H1 (cell line): ENCODE measurements around the gene CCDC28B. TPM values are rescaled to one million over a fixed set of nuclear protein-coding genes. Genes with fewer than 3 reads are reported as not detected.
A peak's percentile ranks its signal among the peaks of the same experiment; 100 is the strongest.

Source experiments
- CTCF ChIA-PET: fragments of 300-600 bp; sonication (Branson Sonifier 250); formaldehyde crosslinking; loops from one replicate; lab custom pipeline; 2021; ENCODE audit not compliant: partially characterized antibody; lab: Charles Lee
- POLR2A ChIA-PET: fragments of 300-600 bp; sonication (Branson Sonifier 250); formaldehyde crosslinking; loops from one replicate; lab custom pipeline; 2021; ENCODE audit warnings: inconsistent platforms; ENCODE audit not compliant: partially characterized antibody; lab: Charles Lee
- DNase-seq, 2 experiments: peaks; one replicate each; pipeline versions ENCODE4 v3.0.0 to v3.0.0-alpha.2; 2010 to 2022; ENCODE audit warnings: low spot score in 2 of 2, low read depth in 1 of 2, mixed read lengths in 1 of 2
- FAIRE-seq: peaks from 2 replicates; lab custom pipeline; 2011; peaks lifted over from hg19 to GRCh38; lab: Jason Lieb, UNC
- H2AFZ ChIP-seq: 2 replicates; pipeline ENCODE4 v1.8.1; 2012; ENCODE audit warnings: low read length, inconsistent platforms
- H2AK5ac ChIP-seq: 2 replicates; pipeline ENCODE4 v1.6.1; 2013; ENCODE audit warnings: low read depth, low read length
- H2BK120ac ChIP-seq: replicated peaks from 2 replicates; pipeline ENCODE3; 2013; ENCODE audit warnings: low read depth, low read length, inconsistent platforms
- H2BK12ac ChIP-seq: 2 replicates; pipeline ENCODE4 v1.6.1; 2013; ENCODE audit warnings: low read depth, low read length
- H2BK15ac ChIP-seq: 2 replicates; pipeline ENCODE4 v1.6.1; 2013; ENCODE audit warnings: low read length
- H2BK20ac ChIP-seq: 2 replicates; pipeline ENCODE4 v1.6.1; 2013; ENCODE audit warnings: low read length
- H2BK5ac ChIP-seq: 2 replicates; pipeline ENCODE4 v1.6.1; 2013; ENCODE audit warnings: low read depth, low read length
- H3K14ac ChIP-seq: 2 replicates; pipeline ENCODE4 v1.6.1; 2013; ENCODE audit warnings: inconsistent platforms; ENCODE audit not compliant: insufficient read length
- H3K18ac ChIP-seq: 2 replicates; pipeline ENCODE4 v1.6.1; 2013; ENCODE audit warnings: low read length; ENCODE audit errors: extremely low read depth
- H3K23ac ChIP-seq: 2 replicates; pipeline ENCODE4 v1.6.1; 2013; ENCODE audit warnings: inconsistent platforms; ENCODE audit not compliant: insufficient read length
- H3K23me2 ChIP-seq: 2 replicates; pipeline ENCODE4 v1.6.1; 2013; ENCODE audit warnings: low read depth, low read length
- H3K27ac ChIP-seq: 2 replicates; pipeline ENCODE4 v1.6.1; 2011; ENCODE audit warnings: low read depth, low read length, inconsistent platforms
- H3K27me3 ChIP-seq, 4 experiments: replicated peaks in 1 of 4; 1 replicate in 1 of 4; 2 replicates in 3 of 4; pipeline versions ENCODE4 v1.6.1 to v1.8.1; 2011 to 2013; ENCODE audit warnings: low read length in 3 of 4, mild to moderate bottlenecking in 3 of 4, inconsistent platforms in 2 of 4, mixed read lengths in 2 of 4, moderate library complexity in 1 of 4; ENCODE audit not compliant: control insufficient read depth in 3 of 4, insufficient read depth in 3 of 4; ENCODE audit errors: extremely low read depth in 1 of 4
- H3K36me3 ChIP-seq, 4 experiments: 2 replicates each; pipeline versions ENCODE4 v1.6.1 to v1.8.1; 2011 to 2013; ENCODE audit warnings: mild to moderate bottlenecking in 4 of 4, low read length in 3 of 4, moderate library complexity in 2 of 4, control low read depth in 1 of 4, inconsistent platforms in 1 of 4; ENCODE audit not compliant: insufficient read depth in 4 of 4, control insufficient read depth in 2 of 4
- H3K4ac ChIP-seq: replicated peaks from 2 replicates; pipeline ENCODE3; 2013; ENCODE audit warnings: low read length, low read depth, mixed read lengths, inconsistent platforms; ENCODE audit not compliant: insufficient read length
- H3K4me1 ChIP-seq, 4 experiments: replicated peaks in 1 of 4; 1 replicate in 1 of 4; 2 replicates in 3 of 4; pipeline versions ENCODE4 v1.6.1 to v1.8.1; 2011 to 2013; ENCODE audit warnings: low read length in 3 of 4, inconsistent platforms in 2 of 4, mixed read lengths in 1 of 4; ENCODE audit not compliant: insufficient read depth in 4 of 4, control insufficient read depth in 3 of 4
- H3K4me2 ChIP-seq, 2 experiments: 2 replicates each; pipeline versions ENCODE4 v1.6.1 to v1.8.1; 2011 to 2013; ENCODE audit warnings: low read depth in 2 of 2, low read length in 2 of 2, control low read depth in 1 of 2, inconsistent platforms in 1 of 2, mild to moderate bottlenecking in 1 of 2; ENCODE audit not compliant: insufficient read depth in 1 of 2
- H3K4me3 ChIP-seq, 4 experiments: fragments of 200-600, 300-600 bp in 1 of 4; sonication (generic), shearing (Covaris generic), sonication (Bioruptor Twin) in 1 of 4; 2 replicates each; pipeline versions ENCODE4 v1.5.1 to v1.8.1; 2011 to 2016; ENCODE audit warnings: low read length in 4 of 4, low read depth in 3 of 4, control low read depth in 2 of 4, inconsistent platforms in 2 of 4, mild to moderate bottlenecking in 2 of 4, mixed read lengths in 1 of 4, moderate library complexity in 1 of 4; ENCODE audit not compliant: insufficient read depth in 2 of 4; ENCODE audit errors: extremely low read depth in 1 of 4
- H3K56ac ChIP-seq: replicated peaks from 2 replicates; pipeline ENCODE3; 2013; ENCODE audit warnings: low read depth, mild to moderate bottlenecking, mixed read lengths, low read length, inconsistent platforms; ENCODE audit not compliant: insufficient read length
- H3K79me1 ChIP-seq: 2 replicates; pipeline ENCODE4 v1.6.1; 2013; ENCODE audit warnings: low read depth, low read length, control low read depth
- H3K79me2 ChIP-seq, 2 experiments: 2 replicates each; pipeline versions ENCODE4 v1.6.1 to v1.8.1; 2012 to 2013; ENCODE audit warnings: low read length in 2 of 2, mild to moderate bottlenecking in 2 of 2, inconsistent platforms in 1 of 2; ENCODE audit not compliant: insufficient read depth in 2 of 2, control insufficient read depth in 1 of 2
- H3K9ac ChIP-seq, 4 experiments: replicated peaks in 1 of 4; 1 replicate in 1 of 4; 2 replicates in 3 of 4; pipeline versions ENCODE4 v1.6.1 to v1.8.1; 2011 to 2013; ENCODE audit warnings: low read depth in 3 of 4, low read length in 3 of 4, control low read depth in 2 of 4, mild to moderate bottlenecking in 2 of 4, moderate library complexity in 2 of 4, inconsistent platforms in 1 of 4; ENCODE audit errors: extremely low read depth in 1 of 4
- H3K9me3 ChIP-seq, 2 experiments: 2 replicates each; pipeline versions ENCODE4 v1.6.1 to v1.8.1; 2012 to 2013; ENCODE audit warnings: mild to moderate bottlenecking in 2 of 2, moderate library complexity in 2 of 2, control low read depth in 1 of 2, inconsistent platforms in 1 of 2, low read depth in 1 of 2, low read length in 1 of 2, mixed read lengths in 1 of 2; ENCODE audit not compliant: insufficient read depth in 2 of 2
- H4K20me1 ChIP-seq, 2 experiments: replicated peaks in 1 of 2; 2 replicates each; pipeline versions ENCODE3 to v1.8.1; 2011 to 2013; ENCODE audit warnings: inconsistent platforms in 2 of 2, low read length in 2 of 2, mild to moderate bottlenecking in 1 of 2; ENCODE audit not compliant: insufficient read depth in 2 of 2, control insufficient read depth in 1 of 2
- H4K5ac ChIP-seq: 2 replicates; pipeline ENCODE4 v1.6.1; 2013; ENCODE audit warnings: low read length, low read depth, mixed read lengths, inconsistent platforms; ENCODE audit not compliant: insufficient read length
- H4K8ac ChIP-seq: 2 replicates; pipeline ENCODE4 v1.8.0; 2013; ENCODE audit warnings: mild to moderate bottlenecking, moderate library complexity, low read length, inconsistent platforms; ENCODE audit not compliant: insufficient read depth; ENCODE audit errors: extremely low read depth
- H4K91ac ChIP-seq: replicated peaks from 2 replicates; pipeline ENCODE3; 2013; ENCODE audit warnings: low read length, mixed read lengths, inconsistent platforms; ENCODE audit not compliant: insufficient read length
- CTBP2 ChIP-seq: IDR thresholded peaks from 2 replicates; pipeline ENCODE4 v1.7.0; 2011; ENCODE audit warnings: borderline replicate concordance, mild to moderate bottlenecking, moderate library complexity, mixed read lengths, low read length; ENCODE audit not compliant: insufficient read depth, insufficient read length
- HDAC6 ChIP-seq: IDR thresholded peaks from one replicate; pipeline ENCODE4 v1.7.1; 2012; ENCODE audit warnings: low read depth, mild to moderate bottlenecking, inconsistent platforms, low read length, moderate library complexity
- NANOG ChIP-seq: IDR thresholded peaks from 2 replicates; pipeline ENCODE4 v1.6.1; 2011; ENCODE audit warnings: low read length, low read depth, mild to moderate bottlenecking, inconsistent platforms; ENCODE audit not compliant: insufficient read depth, poor library complexity, severe bottlenecking
- SIRT6 ChIP-seq: IDR thresholded peaks from one replicate; pipeline ENCODE4 v1.7.1; 2012; ENCODE audit warnings: low read length, inconsistent platforms
- TEAD4 ChIP-seq: IDR thresholded peaks from 2 replicates; pipeline ENCODE4 v1.6.1; 2012; ENCODE audit warnings: low read depth, low read length, inconsistent platforms, mixed read lengths
- YY1 ChIP-seq: IDR thresholded peaks from 2 replicates; pipeline ENCODE4 v1.6.1; 2011; ENCODE audit warnings: low read depth, mild to moderate bottlenecking, low read length
- WGBS, 2 experiments: shearing (Covaris generic) in 1 of 2; methylation state at CpG; one replicate each; pipeline versions ENCODE4 v1.1.6 to v1.1.7; 2013 to 2015; ENCODE audit warnings: low lambda C conversion rate in 2 of 2, mixed read lengths in 2 of 2, inconsistent platforms in 1 of 2, low coverage in 1 of 2, missing lambda C conversion rate in 1 of 2; ENCODE audit not compliant: insufficient replicate concordance in 2 of 2, insufficient coverage in 1 of 2, insufficient read length in 1 of 2; ENCODE audit errors: extremely low coverage in 1 of 2, missing lambda C conversion rate in 1 of 2; 5-methylcytosine and 5-hydroxymethylcytosine counted together
- polyA plus RNA-seq, 7 experiments: library from polyadenylated mRNA; depleted of rRNA in 3 of 7; stranded (reverse) in 5 of 7; unstranded in 2 of 7; fragments of >200 nt in 5 of 7; fragments of 200-250 nt in 2 of 7; gene quantifications; 1 replicate in 5 of 7; 2 replicates in 1 of 7; 4 replicates in 1 of 7; pipeline versions ENCODE4 v1.2.1 to v1.2.3, GENCODE V29; 2011 to 2013; ENCODE audit warnings: missing spikeins in 2 of 7, mixed read lengths in 2 of 7
- total RNA-seq: library from RNA; stranded (reverse); fragmentation: NEBNext Ultra II Directional; extraction: Animal tissue kit (Norgen Biotek cat#: 25700); gene quantifications from 2 replicates; pipeline ENCODE4 v1.2.1, GENCODE V29; 2021
- TF ChIP-seq, protein P1 (sequence below): IDR thresholded peaks from 2 replicates; pipeline ENCODE4 v1.6.1; 2012; ENCODE audit warnings: low read length, inconsistent platforms

The CCDC28B gene
- total and polyA plus RNA-seq, 2 of the 8 experiments (the other 6 are each of a cell fraction or from before 2014, with no cell fraction given), result 16.7 to 17.1 TPM

DNA sequence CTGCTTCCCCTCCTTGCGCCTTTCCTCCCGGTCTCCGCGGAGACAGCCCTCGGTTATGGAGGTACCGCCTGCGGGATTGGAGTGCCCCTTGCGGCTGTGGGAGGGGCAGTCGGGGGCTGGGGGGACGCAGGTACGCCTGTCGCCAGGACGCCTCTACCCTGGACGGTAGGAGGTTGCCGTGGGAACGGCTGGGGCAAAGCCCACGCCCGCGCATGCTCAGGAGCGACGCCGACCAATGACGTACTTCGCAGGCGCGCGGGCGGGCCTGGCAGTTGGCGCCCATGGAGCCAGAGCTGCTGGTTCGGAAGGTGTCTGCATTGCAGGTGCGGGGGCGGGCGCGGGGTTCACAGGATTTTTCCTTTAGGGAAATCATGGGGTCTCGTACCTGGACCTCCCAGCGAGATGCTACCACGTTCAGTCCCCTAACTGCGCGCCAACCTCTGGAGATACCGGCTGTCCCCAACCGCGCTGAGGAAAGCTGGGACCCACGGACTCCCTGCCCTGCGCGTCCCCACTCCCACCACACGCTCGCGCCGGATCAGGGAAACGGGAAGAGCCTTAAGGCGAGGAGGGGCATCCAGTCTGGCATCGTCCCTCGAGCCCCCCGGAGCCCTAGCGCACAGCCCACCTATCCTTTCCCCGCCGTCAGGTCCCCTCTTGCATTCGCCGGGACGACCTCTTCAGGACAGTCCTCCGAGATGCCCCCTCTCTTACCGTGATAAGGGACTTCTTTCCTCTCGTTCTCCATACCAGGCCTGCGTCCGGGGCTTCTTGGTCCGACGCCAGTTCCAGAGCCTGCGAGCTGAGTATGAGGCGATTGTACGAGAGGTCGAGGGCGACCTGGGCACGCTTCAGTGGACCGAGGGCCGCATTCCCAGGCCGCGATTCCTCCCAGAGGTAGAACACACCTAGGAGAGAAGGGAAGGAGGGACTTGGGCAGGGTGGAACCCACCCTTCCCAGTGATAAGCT is 5.3 kb downstream of the CCDC28B start, which contains the start of gene IQCC:
TSS of gene IQCC (plus strand) at position 271 of the 970 bp plus-strand sequence. CDS start at position 282, 11 bp downstream.
- Histone ChIP-seq H3K14ac (no peak within 1 kb of the TSS), H3K79me2 (no peaks in the 10 kb centered on the region), H2AK5ac (no peak within 1 kb of the TSS), H4K91ac (peak within 1 kb of the TSS; percentile 76), H4K8ac (peak within 1 kb of the TSS; percentile 92; the same call in 1 of the 2 replicates), H2BK20ac (no peak within 1 kb of the TSS), H2AFZ (peak within 1 kb of the TSS; percentile 74; the same call in 1 of the 2 replicates), H4K5ac (peak within 1 kb of the TSS; percentile 54), H2BK15ac (peak within 1 kb of the TSS; percentile 31; the same call in 1 of the 2 replicates), H3K36me3 (no peaks in the 10 kb centered on the region; a peak in 1 of 8 replicates), H2BK120ac (no peak within 1 kb of the TSS), H3K4me1 (peaks cover 0 to 21% (median 10%) of the 10 kb centered on the region in 4 experiments; a peak in 6 of 7 replicates), H3K4ac (peak within 1 kb of the TSS; percentile 7), H3K9me3 (no peaks in the 10 kb centered on the region), H3K9ac (peak within 1 kb of the TSS; percentile 75 to 84 (median 78)), H3K18ac (no peak within 1 kb of the TSS; the same call in 1 of the 2 replicates), H3K23ac (no peak within 1 kb of the TSS), H2BK5ac (peak within 1 kb of the TSS; percentile 19; the same call in 1 of the 2 replicates), H3K79me1 (peaks cover 2% of the 10 kb centered on the region; the same call in 1 of the 2 replicates), H3K4me3 (peak within 1 kb of the TSS; percentile 64 to 86 (median 80)), H3K56ac (no peak within 1 kb of the TSS), H4K20me1 (peaks cover 0 to 2% of the 10 kb centered on the region in 2 experiments), H3K27me3 (peaks cover 0 to 4% (median 2%) of the 10 kb centered on the region in 4 experiments; a peak in 3 of 7 replicates), H3K4me2 (peak within 1 kb of the TSS; percentile 73 to 96), H3K27ac (peak within 1 kb of the TSS; percentile 51; the same call in 1 of the 2 replicates), H2BK12ac (peak within 1 kb of the TSS; percentile 35; the same call in 1 of the 2 replicates), H3K23me2 (peaks cover 12% of the 10 kb centered on the region; the same call in 1 of the 2 replicates)
- FAIRE-seq (no peak), DNase-seq (peak; percentile 81 to 93)
- ChIA-PET POLR2A (interaction anchor here (0.7 to 21.3 kb wide), 23 partner anchors 7 to 447 kb away, joined by 3 to 332 read pairs (median 5); partner anchors contain the start of genes BSDC1, CCDC28B, KPNA6 and MARCKSL1), CTCF (interaction anchor here (0.6 to 4.5 kb wide), 5 partner anchors 11 to 158 kb away, joined by 3 to 25 read pairs (median 3); no protein-coding TSS in a partner anchor)
- WGBS, 2 experiments, result 11% methylated on average over 60 of the region's 77 CpGs; no CpG with 5 or more reads in 1 of the 2 experiments
- TF ChIP-seq, protein P1, sequence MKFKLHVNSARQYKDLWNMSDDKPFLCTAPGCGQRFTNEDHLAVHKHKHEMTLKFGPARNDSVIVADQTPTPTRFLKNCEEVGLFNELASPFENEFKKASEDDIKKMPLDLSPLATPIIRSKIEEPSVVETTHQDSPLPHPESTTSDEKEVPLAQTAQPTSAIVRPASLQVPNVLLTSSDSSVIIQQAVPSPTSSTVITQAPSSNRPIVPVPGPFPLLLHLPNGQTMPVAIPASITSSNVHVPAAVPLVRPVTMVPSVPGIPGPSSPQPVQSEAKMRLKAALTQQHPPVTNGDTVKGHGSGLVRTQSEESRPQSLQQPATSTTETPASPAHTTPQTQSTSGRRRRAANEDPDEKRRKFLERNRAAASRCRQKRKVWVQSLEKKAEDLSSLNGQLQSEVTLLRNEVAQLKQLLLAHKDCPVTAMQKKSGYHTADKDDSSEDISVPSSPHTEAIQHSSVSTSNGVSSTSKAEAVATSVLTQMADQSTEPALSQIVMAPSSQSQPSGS, result no peak
- peak; percentile 62; the same call in 1 of the 2 replicates for TF ChIP-seq YY1
- TF ChIP-seq SIRT6, result no peak
- TF ChIP-seq NANOG, result no peak
- TF ChIP-seq HDAC6, result no peak
- TF ChIP-seq CTBP2, result no peak
- TF ChIP-seq TEAD4, result no peak
